K562 (cell line): Measurements from ENCODE around the gene CDKL1.

ENCODE experiments used
- CTCF ChIP-seq, 3 experiments: IDR thresholded peaks in 2 of 3; conservative IDR thresholded peaks in 1 of 3; 2 replicates each; pipeline ENCODE4 v1.5.1; 2011 to 2012; ENCODE audit warnings: low read length in 3 of 3, mild to moderate bottlenecking in 3 of 3, control low read depth in 2 of 3, improper control_type of control experiment in 1 of 3, inconsistent platforms in 1 of 3, low read depth in 1 of 3, mixed read lengths in 1 of 3, moderate library complexity in 1 of 3; ENCODE audit not compliant: insufficient read depth in 2 of 3
- DLX4 ChIP-seq: fragments of 250-450 bp; sonication (Bioruptor Pico); IDR thresholded peaks from 2 replicates; pipeline ENCODE4 v1.6.1; 2021; ENCODE audit warnings: mild to moderate bottlenecking
- ERF ChIP-seq: fragments of 450-650 bp; formaldehyde crosslinking; IDR thresholded peaks from 2 replicates; pipeline ENCODE4 v1.4.0; 2020; ENCODE audit warnings: mild to moderate bottlenecking, mixed read lengths
- FOS ChIP-seq: IDR thresholded peaks from 3 replicates; pipeline ENCODE4 v1.6.1; 2011; ENCODE audit not compliant: insufficient read length; ENCODE audit errors: extremely low read depth
- GABPA ChIP-seq: fragments of 200-800 bp; sonication (Bioruptor generic); conservative IDR thresholded peaks from 2 replicates; pipeline ENCODE4 v1.6.1; 2016; ENCODE audit warnings: low read depth, missing genetic modification characterization, missing compliant biosample characterization
- MEIS2 ChIP-seq: fragments of 450-650 bp; IDR thresholded peaks from 2 replicates; pipeline ENCODE4 v1.6.1; 2014; ENCODE audit warnings: mild to moderate bottlenecking; ENCODE audit not compliant: partially characterized antibody
- MYC ChIP-seq, 2 experiments: fragments of 250-450 bp in 1 of 2; sonication (Bioruptor Pico) in 1 of 2; IDR thresholded peaks; 2 replicates each; pipeline versions ENCODE4 v1.5.1 to v1.6.1; 2012 to 2021; ENCODE audit warnings: low read depth in 2 of 2, borderline replicate concordance in 1 of 2, improper control_type of control experiment in 1 of 2, low read length in 1 of 2, mild to moderate bottlenecking in 1 of 2, moderate library complexity in 1 of 2
- ZNF12 ChIP-seq: sonication (generic); formaldehyde crosslinking; IDR thresholded peaks from 2 replicates; pipeline ENCODE4 v1.4.0; 2020; ENCODE audit warnings: mild to moderate bottlenecking, missing genetic modification reagents
- ZNF318 ChIP-seq, 2 experiments: fragments of 450-650 bp; IDR thresholded peaks; 2 replicates each; pipeline ENCODE4 v1.6.1; 2016; ENCODE audit warnings: mild to moderate bottlenecking in 2 of 2, borderline replicate concordance in 1 of 2, low read depth in 1 of 2, moderate library complexity in 1 of 2
- ZNF644 ChIP-seq: fragments of 200-800 bp; sonication (Bioruptor generic); IDR thresholded peaks from 2 replicates; pipeline ENCODE4 v1.6.1; 2016; ENCODE audit warnings: low read depth, missing genetic modification characterization, missing compliant biosample characterization

GRCh38 chr14:50301914-50302313 lies 94.8 kb downstream of the CDKL1 start:
- TF ChIP-seq CTCF (IDR thresholded peaks at IDR 0.05 in 2 of 3, conservative IDR thresholded peaks at IDR 0.05 in 1 of 3; ENCODE audit: insufficient read depth in 2 of 3, low read depth in 1 of 3, low read length in 3 of 3) (no peak), DLX4 (no peak), FOS (no peak), ZNF12 (CRISPR knock-in tag) (no peak), MYC (IDR thresholded peaks at IDR 0.05; ENCODE audit: low read depth, low read length) (no peak), MYC (CRISPR knock-in tag; IDR thresholded peaks at IDR 0.05; ENCODE audit: borderline replicate concordance, low read depth) (no peak), MEIS2 (no peak), ERF (CRISPR knock-in tag) (no peak), ZNF318 (IDR thresholded peaks at IDR 0.05; ENCODE audit: borderline replicate concordance in 1 of 2, low read depth in 1 of 2) (no peak), ZNF644 (tag) (no peak), GABPA (tag) (no peak)
